H1 (cell line): ENCODE results near the gene TBX4. TPM values are rescaled to one million over a fixed set of nuclear protein-coding genes. Genes with fewer than 3 reads are reported as not detected.

Source experiments
- CTCF ChIA-PET: fragments of 300-600 bp; sonication (Branson Sonifier 250); formaldehyde crosslinking; loops from one replicate; lab custom pipeline; 2021; ENCODE audit not compliant: partially characterized antibody; lab: Charles Lee
- POLR2A ChIA-PET: fragments of 300-600 bp; sonication (Branson Sonifier 250); formaldehyde crosslinking; loops from one replicate; lab custom pipeline; 2021; ENCODE audit warnings: inconsistent platforms; ENCODE audit not compliant: partially characterized antibody; lab: Charles Lee
- DNase-seq, 2 experiments: peaks; one replicate each; pipeline versions ENCODE4 v3.0.0 to v3.0.0-alpha.2; 2010 to 2022; ENCODE audit warnings: low spot score in 2 of 2, low read depth in 1 of 2, mixed read lengths in 1 of 2
- FAIRE-seq: peaks from 2 replicates; lab custom pipeline; 2011; peaks lifted over from hg19 to GRCh38; lab: Jason Lieb, UNC
- H2AFZ ChIP-seq: 2 replicates; pipeline ENCODE4 v1.8.1; 2012; ENCODE audit warnings: low read length, inconsistent platforms
- H2AK5ac ChIP-seq: 2 replicates; pipeline ENCODE4 v1.6.1; 2013; ENCODE audit warnings: low read depth, low read length
- H2BK120ac ChIP-seq: replicated peaks from 2 replicates; pipeline ENCODE3; 2013; ENCODE audit warnings: low read depth, low read length, inconsistent platforms
- H2BK12ac ChIP-seq: 2 replicates; pipeline ENCODE4 v1.6.1; 2013; ENCODE audit warnings: low read depth, low read length
- H2BK15ac ChIP-seq: 2 replicates; pipeline ENCODE4 v1.6.1; 2013; ENCODE audit warnings: low read length
- H2BK20ac ChIP-seq: 2 replicates; pipeline ENCODE4 v1.6.1; 2013; ENCODE audit warnings: low read length
- H2BK5ac ChIP-seq: 2 replicates; pipeline ENCODE4 v1.6.1; 2013; ENCODE audit warnings: low read depth, low read length
- H3K14ac ChIP-seq: 2 replicates; pipeline ENCODE4 v1.6.1; 2013; ENCODE audit warnings: inconsistent platforms; ENCODE audit not compliant: insufficient read length
- H3K18ac ChIP-seq: 2 replicates; pipeline ENCODE4 v1.6.1; 2013; ENCODE audit warnings: low read length; ENCODE audit errors: extremely low read depth
- H3K23ac ChIP-seq: 2 replicates; pipeline ENCODE4 v1.6.1; 2013; ENCODE audit warnings: inconsistent platforms; ENCODE audit not compliant: insufficient read length
- H3K23me2 ChIP-seq: 2 replicates; pipeline ENCODE4 v1.6.1; 2013; ENCODE audit warnings: low read depth, low read length
- H3K27ac ChIP-seq: 2 replicates; pipeline ENCODE4 v1.6.1; 2011; ENCODE audit warnings: low read depth, low read length, inconsistent platforms
- H3K27me3 ChIP-seq, 4 experiments: replicated peaks in 1 of 4; 1 replicate in 1 of 4; 2 replicates in 3 of 4; pipeline versions ENCODE4 v1.6.1 to v1.8.1; 2011 to 2013; ENCODE audit warnings: low read length in 3 of 4, mild to moderate bottlenecking in 3 of 4, inconsistent platforms in 2 of 4, mixed read lengths in 2 of 4, moderate library complexity in 1 of 4; ENCODE audit not compliant: control insufficient read depth in 3 of 4, insufficient read depth in 3 of 4; ENCODE audit errors: extremely low read depth in 1 of 4
- H3K36me3 ChIP-seq, 4 experiments: 2 replicates each; pipeline versions ENCODE4 v1.6.1 to v1.8.1; 2011 to 2013; ENCODE audit warnings: mild to moderate bottlenecking in 4 of 4, low read length in 3 of 4, moderate library complexity in 2 of 4, control low read depth in 1 of 4, inconsistent platforms in 1 of 4; ENCODE audit not compliant: insufficient read depth in 4 of 4, control insufficient read depth in 2 of 4
- H3K4ac ChIP-seq: replicated peaks from 2 replicates; pipeline ENCODE3; 2013; ENCODE audit warnings: low read length, low read depth, mixed read lengths, inconsistent platforms; ENCODE audit not compliant: insufficient read length
- H3K4me1 ChIP-seq, 4 experiments: replicated peaks in 1 of 4; 1 replicate in 1 of 4; 2 replicates in 3 of 4; pipeline versions ENCODE4 v1.6.1 to v1.8.1; 2011 to 2013; ENCODE audit warnings: low read length in 3 of 4, inconsistent platforms in 2 of 4, mixed read lengths in 1 of 4; ENCODE audit not compliant: insufficient read depth in 4 of 4, control insufficient read depth in 3 of 4
- H3K4me2 ChIP-seq, 2 experiments: 2 replicates each; pipeline versions ENCODE4 v1.6.1 to v1.8.1; 2011 to 2013; ENCODE audit warnings: low read depth in 2 of 2, low read length in 2 of 2, control low read depth in 1 of 2, inconsistent platforms in 1 of 2, mild to moderate bottlenecking in 1 of 2; ENCODE audit not compliant: insufficient read depth in 1 of 2
- H3K4me3 ChIP-seq, 4 experiments: fragments of 200-600, 300-600 bp in 1 of 4; sonication (generic), shearing (Covaris generic), sonication (Bioruptor Twin) in 1 of 4; 2 replicates each; pipeline versions ENCODE4 v1.5.1 to v1.8.1; 2011 to 2016; ENCODE audit warnings: low read length in 4 of 4, low read depth in 3 of 4, control low read depth in 2 of 4, inconsistent platforms in 2 of 4, mild to moderate bottlenecking in 2 of 4, mixed read lengths in 1 of 4, moderate library complexity in 1 of 4; ENCODE audit not compliant: insufficient read depth in 2 of 4; ENCODE audit errors: extremely low read depth in 1 of 4
- H3K56ac ChIP-seq: replicated peaks from 2 replicates; pipeline ENCODE3; 2013; ENCODE audit warnings: low read depth, mild to moderate bottlenecking, mixed read lengths, low read length, inconsistent platforms; ENCODE audit not compliant: insufficient read length
- H3K79me1 ChIP-seq: 2 replicates; pipeline ENCODE4 v1.6.1; 2013; ENCODE audit warnings: low read depth, low read length, control low read depth
- H3K79me2 ChIP-seq, 2 experiments: 2 replicates each; pipeline versions ENCODE4 v1.6.1 to v1.8.1; 2012 to 2013; ENCODE audit warnings: low read length in 2 of 2, mild to moderate bottlenecking in 2 of 2, inconsistent platforms in 1 of 2; ENCODE audit not compliant: insufficient read depth in 2 of 2, control insufficient read depth in 1 of 2
- H3K9ac ChIP-seq, 4 experiments: replicated peaks in 1 of 4; 1 replicate in 1 of 4; 2 replicates in 3 of 4; pipeline versions ENCODE4 v1.6.1 to v1.8.1; 2011 to 2013; ENCODE audit warnings: low read depth in 3 of 4, low read length in 3 of 4, control low read depth in 2 of 4, mild to moderate bottlenecking in 2 of 4, moderate library complexity in 2 of 4, inconsistent platforms in 1 of 4; ENCODE audit errors: extremely low read depth in 1 of 4
- H3K9me3 ChIP-seq, 2 experiments: 2 replicates each; pipeline versions ENCODE4 v1.6.1 to v1.8.1; 2012 to 2013; ENCODE audit warnings: mild to moderate bottlenecking in 2 of 2, moderate library complexity in 2 of 2, control low read depth in 1 of 2, inconsistent platforms in 1 of 2, low read depth in 1 of 2, low read length in 1 of 2, mixed read lengths in 1 of 2; ENCODE audit not compliant: insufficient read depth in 2 of 2
- H4K20me1 ChIP-seq, 2 experiments: replicated peaks in 1 of 2; 2 replicates each; pipeline versions ENCODE3 to v1.8.1; 2011 to 2013; ENCODE audit warnings: inconsistent platforms in 2 of 2, low read length in 2 of 2, mild to moderate bottlenecking in 1 of 2; ENCODE audit not compliant: insufficient read depth in 2 of 2, control insufficient read depth in 1 of 2
- H4K5ac ChIP-seq: 2 replicates; pipeline ENCODE4 v1.6.1; 2013; ENCODE audit warnings: low read length, low read depth, mixed read lengths, inconsistent platforms; ENCODE audit not compliant: insufficient read length
- H4K8ac ChIP-seq: 2 replicates; pipeline ENCODE4 v1.8.0; 2013; ENCODE audit warnings: mild to moderate bottlenecking, moderate library complexity, low read length, inconsistent platforms; ENCODE audit not compliant: insufficient read depth; ENCODE audit errors: extremely low read depth
- H4K91ac ChIP-seq: replicated peaks from 2 replicates; pipeline ENCODE3; 2013; ENCODE audit warnings: low read length, mixed read lengths, inconsistent platforms; ENCODE audit not compliant: insufficient read length
- CHD1 ChIP-seq: IDR thresholded peaks from 2 replicates; pipeline ENCODE4 v1.6.1; 2012; ENCODE audit warnings: low read depth, low read length, improper control_type of control experiment
- RFX5 ChIP-seq: IDR thresholded peaks from 2 replicates; pipeline ENCODE4 v1.6.1; 2011; ENCODE audit warnings: low read depth, low read length, improper control_type of control experiment, borderline replicate concordance
- WGBS, 2 experiments: shearing (Covaris generic) in 1 of 2; methylation state at CpG; one replicate each; pipeline versions ENCODE4 v1.1.6 to v1.1.7; 2013 to 2015; ENCODE audit warnings: low lambda C conversion rate in 2 of 2, mixed read lengths in 2 of 2, inconsistent platforms in 1 of 2, low coverage in 1 of 2, missing lambda C conversion rate in 1 of 2; ENCODE audit not compliant: insufficient replicate concordance in 2 of 2, insufficient coverage in 1 of 2, insufficient read length in 1 of 2; ENCODE audit errors: extremely low coverage in 1 of 2, missing lambda C conversion rate in 1 of 2; 5-methylcytosine and 5-hydroxymethylcytosine counted together
- polyA plus RNA-seq, 7 experiments: library from polyadenylated mRNA; depleted of rRNA in 3 of 7; stranded (reverse) in 5 of 7; unstranded in 2 of 7; fragments of >200 nt in 5 of 7; fragments of 200-250 nt in 2 of 7; gene quantifications; 1 replicate in 5 of 7; 2 replicates in 1 of 7; 4 replicates in 1 of 7; pipeline versions ENCODE4 v1.2.1 to v1.2.3, GENCODE V29; 2011 to 2013; ENCODE audit warnings: missing spikeins in 2 of 7, mixed read lengths in 2 of 7
- total RNA-seq: library from RNA; stranded (reverse); fragmentation: NEBNext Ultra II Directional; extraction: Animal tissue kit (Norgen Biotek cat#: 25700); gene quantifications from 2 replicates; pipeline ENCODE4 v1.2.1, GENCODE V29; 2021

Gene TBX4
- total and polyA plus RNA-seq, 2 of the 8 experiments (the other 6 are each of a cell fraction or from before 2014, with no cell fraction given) = 0.02 TPM; not detected in 1

DNA sequence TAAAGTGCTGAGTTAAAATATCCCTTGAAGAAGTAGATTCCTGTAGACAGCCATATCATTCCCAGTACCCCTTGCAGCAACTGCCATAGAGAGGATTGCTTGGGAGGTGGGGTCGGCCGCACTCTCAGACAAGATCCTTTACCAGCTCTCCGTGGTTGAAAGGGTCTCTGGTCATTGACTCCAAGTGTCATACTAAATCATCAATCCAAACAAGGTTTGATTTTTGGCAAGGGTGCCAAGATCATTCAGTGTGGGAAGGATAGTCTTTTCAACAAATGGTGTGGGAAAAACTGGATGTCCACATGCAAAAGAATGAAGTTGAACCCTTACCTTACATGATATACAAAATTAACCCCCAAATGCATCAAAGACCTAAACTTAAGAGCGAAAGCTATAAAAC, 30.8 kb upstream of the TBX4 start:
- H3K4ac ChIP-seq = no peak overlapping the region
- TF ChIP-seq CHD1 (no peak), RFX5 (no peak)
- H3K14ac ChIP-seq = no peak overlapping the region
- no peak overlapping the region for H2AFZ ChIP-seq
- H4K20me1 ChIP-seq = no peaks in the 10 kb centered on the region
- H4K5ac ChIP-seq = no peak overlapping the region
- no peak overlapping the region for H3K18ac ChIP-seq
- WGBS, 2 experiments = 91% methylated on average over 4 of the region's 4 CpGs; no CpG with 5 or more reads in 1 of the 2 experiments
- no peak overlapping the region for H4K91ac ChIP-seq
- peaks cover 0 to 6% (median 2%) of the 10 kb centered on the region in 4 experiments; a peak in 5 of 7 replicates for H3K4me1 ChIP-seq
- H3K4me2 ChIP-seq = no peak overlapping the region
- H3K56ac ChIP-seq = no peak overlapping the region
- no peaks in the 10 kb centered on the region for H3K36me3 ChIP-seq
- CTCF ChIA-PET = interaction anchor here (1.1 to 2.1 kb wide), 8 partner anchors 10 to 153 kb away, joined by 3 to 10 read pairs (median 5); no protein-coding TSS in a partner anchor
- H3K9ac ChIP-seq = no peak overlapping the region
- H3K27me3 ChIP-seq = peaks cover 0 to 9% (median 4%) of the 10 kb centered on the region in 4 experiments; a peak in 5 of 7 replicates
- H2BK5ac ChIP-seq = no peak overlapping the region
- no peak overlapping the region for H2AK5ac ChIP-seq
- no peak overlapping the region for H2BK15ac ChIP-seq
- no peak overlapping the region for H3K23ac ChIP-seq
- no peaks in the 10 kb centered on the region for H3K79me1 ChIP-seq
- no peak overlapping the region for H3K4me3 ChIP-seq
- H2BK20ac ChIP-seq = no peak overlapping the region
- no peak overlapping the region for H4K8ac ChIP-seq
- peaks cover 2% of the 10 kb centered on the region; the same call in 1 of the 2 replicates for H3K23me2 ChIP-seq
- FAIRE-seq (no peak), DNase-seq (no peak)
- no peak overlapping the region for H2BK120ac ChIP-seq
- no peaks in the 10 kb centered on the region for H3K9me3 ChIP-seq
- POLR2A ChIA-PET = no interaction called here
- no peak overlapping the region for H2BK12ac ChIP-seq
- no peaks in the 10 kb centered on the region for H3K79me2 ChIP-seq
- no peak overlapping the region for H3K27ac ChIP-seq
